Motor neuron (in vitro differentiated cells): ENCODE measurements around the gene SEPHS2. TPM values are rescaled to one million over a fixed set of nuclear protein-coding genes. Genes with fewer than 3 reads are reported as not detected.
"Not testable (repeated sequence)": the region's sequence is repeated elsewhere in the genome, so short reads cannot be mapped to it uniquely, and the experiment has no call there.

Experiments used
- ATAC-seq, 8 experiments: fragments of 200-7000 bp; cut with Tn5 transposase; replicated peaks in 6 of 8; 2 replicates each; pipeline ENCODE4 v1.8.0; 2021; ENCODE audit warnings: mild to moderate bottlenecking in 8 of 8, moderate library complexity in 8 of 8
- H3K27ac ChIP-seq, 2 donors: fragments of 250-450 bp; sonication (Bioruptor Pico); 2 replicates each; pipeline ENCODE4 v1.9.0; 2021; ENCODE audit warnings: antibody characterized with exemption in 2 of 2, mild to moderate bottlenecking in 2 of 2, moderate library complexity in 1 of 2
- H3K4me1 ChIP-seq, 2 donors: fragments of 250-450 bp; sonication (Bioruptor Pico); replicated peaks in 1 of 2; 2 replicates each; pipeline ENCODE4 v1.6.1; 2021; ENCODE audit warnings: antibody characterized with exemption in 2 of 2, mild to moderate bottlenecking in 2 of 2, moderate library complexity in 1 of 2
- H3K4me3 ChIP-seq, 5 donors: fragments of 250-450 bp; sonication (Bioruptor Pico); 2 replicates each; pipeline ENCODE4 v1.9.0; 2021; ENCODE audit warnings: antibody characterized with exemption in 5 of 5, mild to moderate bottlenecking in 5 of 5, moderate library complexity in 4 of 5
- WGBS, 10 experiments: fragments of 450-650 bp; shearing (Covaris generic); methylation state at CpG; one replicate each; pipeline ENCODE4 v1.0.0; 2022; 5-methylcytosine and 5-hydroxymethylcytosine counted together
- in situ Hi-C, 9 experiments: fragments of 400-800 bp; cut with MboI; loops; one replicate each; pipeline ENCODE4 v1.15.0; 2021; ENCODE audit warnings: low sequenced_read_pairs in 9 of 9, low pct_unique_long_range_greater_than_20kb in 2 of 9; ENCODE audit not compliant: unreplicated experiment in 9 of 9
- total RNA-seq, 8 experiments: library from RNA; unstranded; fragments of 300-600 nt; gene quantifications; 2 replicates each; pipeline versions ENCODE4 v1.2.3 to v1.2.4, GENCODE V29; 2022

The SEPHS2 gene
- total RNA-seq, 8 experiments from 2014 or later, result 8.3 to 38.0 (median 17.5) TPM

GRCh38 chr16:30457743-30458560 is 12.3 kb upstream of the SEPHS2 start:
- whole genome bisulfite sequencing, 10 experiments, result 30 to 100% (median 80%) methylated on average over 2 to 8 of the region's 16 CpGs; no CpG with 5 or more reads in 2 of the 10 experiments
- in situ Hi-C loops, result no loop called here

GRCh38 chr16:30457256-30457655 is 11.6 kb upstream of the SEPHS2 start:
- in situ Hi-C loops, result no loop called here
- 80 to 83% methylated on average over 1 of the region's 1 CpG; no CpG with 5 or more reads in 8 of the 10 experiments for WGBS, 10 experiments
- H3K27ac ChIP-seq, result no peak overlapping the region
- ATAC-seq, result no peak
- no peaks in the 10 kb centered on the region for H3K4me1 ChIP-seq
- H3K4me3 ChIP-seq, result no peak overlapping the region

More at GRCh38 chr16:30457743-30458560, 12.3 kb upstream of the SEPHS2 start:
- Histone ChIP-seq H3K27ac (no peak overlapping the region), H3K4me3 (no peak overlapping the region), H3K4me1 (no peaks in the 10 kb centered on the region)
- ATAC-seq, result no peak

- Histone ChIP-seq H3K4me1 (no peaks in the 10 kb centered on the region), H3K4me3 (no peak overlapping the region), H3K27ac (no peak overlapping the region)
- 50 to 100% methylated on average over 1 of the region's 1 CpG; no CpG with 5 or more reads in 8 of the 10 experiments for WGBS, 10 experiments
- ATAC-seq, result no peak
- in situ Hi-C loops, result no loop called here
Measured at GRCh38 chr16:30456302-30456701, 10.6 kb upstream of the SEPHS2 start.

GRCh38 chr16:30452709-30453580 is 7.3 kb upstream of the SEPHS2 start:
- ATAC-seq, H3K4me3 ChIP-seq, H3K4me1 ChIP-seq, H3K27ac ChIP-seq, in situ Hi-C loops: not testable (repeated sequence)
- 21 to 77% (median 53%) methylated on average over 2 to 13 of the region's 20 CpGs; no CpG with 5 or more reads in 3 of the 10 experiments for WGBS, 10 experiments

GRCh38 chr16:30449116-30449435 is 3.4 kb upstream of the SEPHS2 start:
- 0 to 94% (median 75%) methylated on average over 1 to 3 of the region's 3 CpGs; no CpG with 5 or more reads in 3 of the 10 experiments for WGBS, 10 experiments
- Histone ChIP-seq H3K27ac (no peak overlapping the region), H3K4me3 (no peak overlapping the region), H3K4me1 (peaks cover 12 to 14% of the 10 kb centered on the region in 2 donors)
- in situ Hi-C loops, result loop anchor here in 5 of 9 experiments (25.0 kb wide), 1 partner anchor 188 kb away; no protein-coding TSS in a partner anchor
- ATAC-seq, result no peak

- no peak for ATAC-seq
- WGBS, 10 experiments, result 66 to 100% (median 76%) methylated on average over 2 to 9 of the region's 12 CpGs; no CpG with 5 or more reads in 1 of the 10 experiments
- Histone ChIP-seq H3K4me3 (no peak overlapping the region), H3K27ac (no peak overlapping the region), H3K4me1 (peaks cover 14% of the 10 kb centered on the region in 2 donors)
- in situ Hi-C loops, result loop anchor here in 5 of 9 experiments (25.0 kb wide), 1 partner anchor 190 kb away; no protein-coding TSS in a partner anchor
Measured at GRCh38 chr16:30447512-30448226, 2.0 kb upstream of the SEPHS2 start.

GRCh38 chr16:30446203-30446595 is 525 bp upstream of the SEPHS2 start:
- peak overlapping the region; percentile 57 to 90 (median 78) for H3K4me3 ChIP-seq
- in situ Hi-C loops, result loop anchor here in 5 of 9 experiments (25.0 kb wide), 1 partner anchor 191 kb away; no protein-coding TSS in a partner anchor
- H3K4me1 ChIP-seq, result peaks cover 14% of the 10 kb centered on the region in 2 donors
- no peak for ATAC-seq
- peak overlapping the region; percentile 92 to 96 for H3K27ac ChIP-seq
- WGBS, 10 experiments, result 39 to 100% (median 78%) methylated on average over 1 to 7 of the region's 10 CpGs; no CpG with 5 or more reads in 1 of the 10 experiments

- peak overlapping the region; percentile 92 to 96 for H3K27ac ChIP-seq
- in situ Hi-C loops, result loop anchor here in 5 of 9 experiments (25.0 kb wide), 1 partner anchor 192 kb away; no protein-coding TSS in a partner anchor
- peak overlapping the region; percentile 57 to 90 (median 78) for H3K4me3 ChIP-seq
- no peak for ATAC-seq
- peaks cover 14% of the 10 kb centered on the region in 2 donors for H3K4me1 ChIP-seq
- WGBS, 10 experiments, result 28 to 100% (median 71%) methylated on average over 2 to 6 of the region's 11 CpGs; no CpG with 5 or more reads in 3 of the 10 experiments
Measured at GRCh38 chr16:30445149-30445407, 596 bp downstream of the SEPHS2 start.

GRCh38 chr16:30444231-30445148 is 1.2 kb downstream of the SEPHS2 start:
- no peak for ATAC-seq
- in situ Hi-C loops, result loop anchor here in 5 of 9 experiments (25.0 kb wide), 1 partner anchor 193 kb away; no protein-coding TSS in a partner anchor
- H3K4me3 ChIP-seq, result peak overlapping the region; percentile 57 to 90 (median 78)
- WGBS, 10 experiments, result 74 to 97% (median 92%) methylated on average over 2 to 16 of the region's 29 CpGs
- peak overlapping the region; percentile 92 to 96 for H3K27ac ChIP-seq
- peaks cover 14% of the 10 kb centered on the region in 2 donors for H3K4me1 ChIP-seq

DNA sequence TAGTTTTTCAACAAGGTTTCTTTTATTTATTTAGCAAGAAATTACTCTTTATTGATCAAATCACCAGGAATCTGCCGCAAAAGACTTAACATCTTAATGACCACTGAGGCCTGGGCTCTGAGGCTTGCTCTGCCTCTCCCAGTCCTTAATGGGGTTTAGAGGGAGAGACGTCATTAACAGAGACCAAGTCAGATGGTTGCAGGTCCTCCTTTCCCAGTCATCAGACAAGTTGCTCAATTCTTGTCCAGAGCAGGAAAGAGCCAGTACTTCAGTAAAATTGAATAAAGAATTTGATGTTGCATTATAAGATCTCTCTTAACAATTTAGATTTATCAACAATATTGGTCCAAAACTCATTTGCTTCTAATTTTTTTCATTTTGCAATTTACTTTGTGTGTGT is 2.0 kb downstream of the SEPHS2 start:
- 79 to 100% (median 87%) methylated on average over 1 to 2 of the region's 2 CpGs; no CpG with 5 or more reads in 2 of the 10 experiments for WGBS, 10 experiments
- Histone ChIP-seq H3K27ac (no peak overlapping the region), H3K4me3 (peak overlapping the region in 2 of 5 donors; percentile 57 to 81), H3K4me1 (peaks cover 14% of the 10 kb centered on the region in 2 donors)
- in situ Hi-C loops, result loop anchor here in 5 of 9 experiments (25.0 kb wide), 1 partner anchor 194 kb away; no protein-coding TSS in a partner anchor
- no peak for ATAC-seq

- ATAC-seq, result no peak
- Histone ChIP-seq H3K4me3 (no peak overlapping the region), H3K4me1 (peaks cover 8 to 10% of the 10 kb centered on the region in 2 donors), H3K27ac (no peak overlapping the region)
- in situ Hi-C loops, result loop anchor here in 5 of 9 experiments (25.0 kb wide), 1 partner anchor 197 kb away; no protein-coding TSS in a partner anchor
- 57 to 89% (median 78%) methylated on average over 1 to 6 of the region's 6 CpGs; no CpG with 5 or more reads in 1 of the 10 experiments for WGBS, 10 experiments
Measured at GRCh38 chr16:30439720-30440348, 5.8 kb downstream of the SEPHS2 start.
